DOHH2 (cell line): ENCODE results near the gene SLC27A2.
"Not testable (repeated sequence)": the region's sequence is repeated elsewhere in the genome, so short reads cannot be mapped to it uniquely, and the experiment has no call there.

ENCODE experiments used
- H3F3A ChIP-seq: fragments of 200-600 bp; sonication (generic), shearing (Covaris generic); 2 replicates; pipeline ENCODE4 v1.6.0; 2016; ENCODE audit warnings: antibody characterized with exemption, mild to moderate bottlenecking; ENCODE audit not compliant: control insufficient read depth, insufficient read depth
- H3K27ac ChIP-seq: fragments of 200-600 bp; sonication (generic); 2 replicates; pipeline ENCODE4 v1.5.1; 2014; ENCODE audit warnings: low read depth, mild to moderate bottlenecking, low read length, moderate library complexity
- H3K27me3 ChIP-seq: fragments of 200-600 bp; sonication (generic); 2 replicates; pipeline ENCODE4 v1.6.1; 2014; ENCODE audit warnings: mild to moderate bottlenecking, low read length, mixed read lengths; ENCODE audit not compliant: control insufficient read depth
- H3K36me3 ChIP-seq: fragments of 200-600 bp; sonication (generic); 2 replicates; pipeline ENCODE4 v1.6.1; 2014; ENCODE audit warnings: mild to moderate bottlenecking, low read length, moderate library complexity, mixed read lengths; ENCODE audit not compliant: control insufficient read depth
- H3K4me1 ChIP-seq: fragments of 200-600 bp; sonication (generic); 2 replicates; pipeline ENCODE4 v1.6.1; 2014; ENCODE audit warnings: mild to moderate bottlenecking, low read length, mixed read lengths; ENCODE audit not compliant: control insufficient read depth
- H3K4me2 ChIP-seq: fragments of 200-600 bp; sonication (generic); 2 replicates; pipeline ENCODE4 v1.6.0; 2014; ENCODE audit warnings: mild to moderate bottlenecking, low read length, moderate library complexity
- H3K4me3 ChIP-seq: fragments of 200-600 bp; sonication (generic); 2 replicates; pipeline ENCODE4 v1.5.1; 2014; ENCODE audit warnings: mild to moderate bottlenecking, low read length, mixed read lengths
- H3K79me2 ChIP-seq: fragments of 200-600 bp; sonication (generic); 2 replicates; pipeline ENCODE4 v1.6.1; 2014; ENCODE audit warnings: mild to moderate bottlenecking, low read length, mixed read lengths; ENCODE audit not compliant: control insufficient read depth
- H3K9me2 ChIP-seq: fragments of 200-600 bp; sonication (generic); replicated peaks from 2 replicates; pipeline ENCODE4 v1.6.1; 2014; ENCODE audit warnings: mild to moderate bottlenecking, low read length, mixed read lengths; ENCODE audit not compliant: control insufficient read depth
- H3K9me3 ChIP-seq: fragments of 200-600 bp; sonication (generic); 2 replicates; pipeline ENCODE4 v1.6.1; 2014; ENCODE audit warnings: antibody characterized with exemption, low read length, mixed read lengths; ENCODE audit not compliant: control insufficient read depth, insufficient read depth
- H4K20me1 ChIP-seq: fragments of 200-600 bp; sonication (generic); 2 replicates; pipeline ENCODE4 v1.6.0; 2014; ENCODE audit warnings: low read depth, mild to moderate bottlenecking, antibody characterized with exemption, low read length, moderate library complexity; ENCODE audit not compliant: control insufficient read depth, insufficient read depth
- EZH2phosphoT487 ChIP-seq: fragments of 200-600 bp; sonication (generic); IDR thresholded peaks from 2 replicates; pipeline ENCODE4 v1.6.1; 2017; ENCODE audit warnings: borderline replicate concordance, mild to moderate bottlenecking, antibody characterized with exemption, low read length, moderate library complexity, mixed read lengths
- TF ChIP-seq, protein P1 (sequence below): fragments of 200-600 bp; sonication (generic); IDR thresholded peaks from one replicate; pipeline ENCODE4 v1.5.1; 2014; ENCODE audit warnings: antibody characterized with exemption, mild to moderate bottlenecking, low read depth, low read length; ENCODE audit not compliant: poor library complexity, severe bottlenecking

Gene SLC27A2

GRCh38 chr15:50186090-50186489 is 4.1 kb downstream of the SLC27A2 start:
- H3F3A ChIP-seq: no peaks in the 10 kb centered on the region
- H4K20me1 ChIP-seq: no peaks in the 10 kb centered on the region
- peaks cover 9% of the 10 kb centered on the region for H3K4me1 ChIP-seq
- H3K36me3 ChIP-seq: no peaks in the 10 kb centered on the region
- TF ChIP-seq, protein P1, sequence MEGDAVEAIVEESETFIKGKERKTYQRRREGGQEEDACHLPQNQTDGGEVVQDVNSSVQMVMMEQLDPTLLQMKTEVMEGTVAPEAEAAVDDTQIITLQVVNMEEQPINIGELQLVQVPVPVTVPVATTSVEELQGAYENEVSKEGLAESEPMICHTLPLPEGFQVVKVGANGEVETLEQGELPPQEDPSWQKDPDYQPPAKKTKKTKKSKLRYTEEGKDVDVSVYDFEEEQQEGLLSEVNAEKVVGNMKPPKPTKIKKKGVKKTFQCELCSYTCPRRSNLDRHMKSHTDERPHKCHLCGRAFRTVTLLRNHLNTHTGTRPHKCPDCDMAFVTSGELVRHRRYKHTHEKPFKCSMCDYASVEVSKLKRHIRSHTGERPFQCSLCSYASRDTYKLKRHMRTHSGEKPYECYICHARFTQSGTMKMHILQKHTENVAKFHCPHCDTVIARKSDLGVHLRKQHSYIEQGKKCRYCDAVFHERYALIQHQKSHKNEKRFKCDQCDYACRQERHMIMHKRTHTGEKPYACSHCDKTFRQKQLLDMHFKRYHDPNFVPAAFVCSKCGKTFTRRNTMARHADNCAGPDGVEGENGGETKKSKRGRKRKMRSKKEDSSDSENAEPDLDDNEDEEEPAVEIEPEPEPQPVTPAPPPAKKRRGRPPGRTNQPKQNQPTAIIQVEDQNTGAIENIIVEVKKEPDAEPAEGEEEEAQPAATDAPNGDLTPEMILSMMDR: no peak
- no peak for TF ChIP-seq EZH2phosphoT487
- H3K27me3 ChIP-seq: peaks cover 26% of the 10 kb centered on the region
- no peaks in the 10 kb centered on the region for H3K9me3 ChIP-seq
- H3K27ac ChIP-seq: no peak overlapping the region
- no peaks in the 10 kb centered on the region for H3K79me2 ChIP-seq
- H3K9me2 ChIP-seq: no peaks in the 10 kb centered on the region
- H3K4me2 ChIP-seq: no peak overlapping the region
- H3K4me3 ChIP-seq: no peak overlapping the region

GRCh38 chr15:50186752-50187151 is 4.8 kb downstream of the SLC27A2 start:
- Histone ChIP-seq H3K4me3 (no peak overlapping the region), H3F3A (no peaks in the 10 kb centered on the region), H3K4me1 (peaks cover 9% of the 10 kb centered on the region), H4K20me1 (no peaks in the 10 kb centered on the region), H3K36me3 (no peaks in the 10 kb centered on the region), H3K9me2 (no peaks in the 10 kb centered on the region), H3K9me3 (no peaks in the 10 kb centered on the region), H3K27ac (no peak overlapping the region), H3K79me2 (no peaks in the 10 kb centered on the region), H3K27me3 (peaks cover 19% of the 10 kb centered on the region), H3K4me2 (no peak overlapping the region)
- TF ChIP-seq EZH2phosphoT487: no peak
- TF ChIP-seq, protein P1: no peak

GRCh38 chr15:50187525-50187924 is 5.5 kb downstream of the SLC27A2 start:
- H3K27me3 ChIP-seq: peaks cover 11% of the 10 kb centered on the region
- no peak overlapping the region for H3K4me3 ChIP-seq
- H3K79me2 ChIP-seq: no peaks in the 10 kb centered on the region
- TF ChIP-seq, protein P1: no peak
- TF ChIP-seq EZH2phosphoT487: no peak
- H3F3A ChIP-seq: no peaks in the 10 kb centered on the region
- H3K4me1 ChIP-seq: peaks cover 8% of the 10 kb centered on the region
- no peaks in the 10 kb centered on the region for H4K20me1 ChIP-seq
- no peaks in the 10 kb centered on the region for H3K9me2 ChIP-seq
- H3K36me3 ChIP-seq: no peaks in the 10 kb centered on the region
- no peak overlapping the region for H3K4me2 ChIP-seq
- H3K27ac ChIP-seq: no peak overlapping the region
- no peaks in the 10 kb centered on the region for H3K9me3 ChIP-seq

DNA sequence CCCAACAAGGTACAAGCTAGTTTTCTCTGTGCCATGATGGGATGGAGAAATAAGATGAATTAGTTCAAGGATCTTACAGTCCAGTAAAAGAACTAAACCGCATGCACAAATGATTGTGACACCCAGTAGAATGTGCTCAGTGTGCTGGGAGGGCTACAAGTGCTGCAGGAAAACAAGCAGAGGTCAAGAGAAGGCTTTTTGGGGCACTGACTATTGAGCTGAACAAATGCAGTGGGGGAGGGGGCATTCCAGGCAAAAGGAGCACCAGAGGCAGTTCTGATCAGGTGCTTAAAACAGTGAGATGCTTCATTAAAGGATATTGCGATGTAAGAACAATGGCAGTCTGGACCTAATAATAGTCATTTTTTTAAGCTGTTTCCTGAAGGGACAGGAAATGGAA is 6.0 kb downstream of the SLC27A2 start:
- H3F3A ChIP-seq: no peaks in the 10 kb centered on the region
- H3K4me1 ChIP-seq: peaks cover 6% of the 10 kb centered on the region
- H3K9me2 ChIP-seq: no peaks in the 10 kb centered on the region

DNA sequence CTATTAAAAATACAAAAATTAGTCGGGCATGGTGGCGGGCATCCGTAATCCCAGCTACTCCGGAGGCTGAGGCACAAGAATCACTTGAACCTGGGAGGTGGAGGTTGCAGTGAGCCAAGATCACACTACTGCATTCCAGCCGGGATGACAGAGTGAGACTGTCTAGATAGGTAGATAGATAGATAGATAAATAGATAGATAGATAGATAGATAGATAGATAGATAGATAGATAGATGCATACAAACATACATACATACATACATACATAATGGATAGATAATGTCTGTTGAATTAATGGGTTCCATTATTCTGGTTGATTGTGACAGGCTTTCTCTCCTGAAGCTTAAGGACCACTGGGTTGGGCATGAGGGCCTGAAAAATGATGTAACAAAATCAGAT is 6.8 kb downstream of the SLC27A2 start:
- H3K4me2 ChIP-seq, H3K4me3 ChIP-seq, H4K20me1 ChIP-seq, H3K9me2 ChIP-seq, H3K36me3 ChIP-seq, H3K27ac ChIP-seq, H3F3A ChIP-seq, H3K4me1 ChIP-seq, H3K9me3 ChIP-seq, H3K27me3 ChIP-seq, H3K79me2 ChIP-seq: not testable (repeated sequence)

More for the DNA sequence above, 6.0 kb downstream of the SLC27A2 start:
- TF ChIP-seq, protein P1: no peak
- TF ChIP-seq EZH2phosphoT487: no peak
- no peaks in the 10 kb centered on the region for H4K20me1 ChIP-seq
- H3K27ac ChIP-seq: no peak overlapping the region
- no peak overlapping the region for H3K4me2 ChIP-seq
- peaks cover 7% of the 10 kb centered on the region; the same call in 1 of the 2 replicates for H3K27me3 ChIP-seq
- no peaks in the 10 kb centered on the region for H3K9me3 ChIP-seq
- H3K79me2 ChIP-seq: no peaks in the 10 kb centered on the region
- H3K36me3 ChIP-seq: no peaks in the 10 kb centered on the region
- H3K4me3 ChIP-seq: no peak overlapping the region
